GM18519 (cell line): ENCODE measurements around the gene SLC38A3.
"Not testable (repeated sequence)": the region's sequence is repeated elsewhere in the genome, so short reads cannot be mapped to it uniquely, and the experiment has no call there.

Experiments
- ATAC-seq: cut with Tn5 transposase; IDR thresholded peaks from one replicate; pipeline ENCODE4 v1.9.1; 2021; ENCODE audit warnings: mild to moderate bottlenecking, moderate library complexity; ENCODE audit not compliant: unreplicated experiment, low FRiP score

The SLC38A3 gene

GRCh38 chr3:50208677-50209344, 3.7 kb downstream of the SLC38A3 start:
- ATAC-seq, result no peak

- ATAC-seq, result no peak
These were observed 5.1 kb downstream of the SLC38A3 start for GRCh38 chr3:50210176-50210509.

- ATAC-seq, result no peak
These were observed 5.7 kb downstream of the SLC38A3 start for GRCh38 chr3:50210510-50211367.

GRCh38 chr3:50211368-50211717, 6.3 kb downstream of the SLC38A3 start:
- ATAC-seq, result not testable (repeated sequence)

GRCh38 chr3:50211930-50212329, 6.9 kb downstream of the SLC38A3 start:
- ATAC-seq, result no peak

GRCh38 chr3:50212502-50212901, 7.4 kb downstream of the SLC38A3 start:
- ATAC-seq, result no peak

GRCh38 chr3:50212971-50213370, 7.9 kb downstream of the SLC38A3 start:
- no peak for ATAC-seq

- no peak for ATAC-seq
These were observed 8.3 kb downstream of the SLC38A3 start for GRCh38 chr3:50213373-50213772.

- no peak for ATAC-seq
These were observed 9.8 kb downstream of the SLC38A3 start for GRCh38 chr3:50214824-50215223.

- no peak for ATAC-seq
These were observed 10.5 kb downstream of the SLC38A3 start for GRCh38 chr3:50215529-50215928.

GRCh38 chr3:50217681-50218080, 12.6 kb downstream of the SLC38A3 start:
- no peak for ATAC-seq

GRCh38 chr3:50218448-50218847, 13.4 kb downstream of the SLC38A3 start:
- ATAC-seq, result no peak

GRCh38 chr3:50219285-50219684, 14.2 kb downstream of the SLC38A3 start:
- ATAC-seq, result no peak

- ATAC-seq, result no peak
These were observed 15.0 kb downstream of the SLC38A3 start for GRCh38 chr3:50220109-50220508.

GRCh38 chr3:50221051-50221410, 16.0 kb downstream of the SLC38A3 start:
- no peak for ATAC-seq

- no peak for ATAC-seq
These were observed 16.5 kb downstream of the SLC38A3 start for GRCh38 chr3:50221411-50222168.

- ATAC-seq, result no peak
These were observed 17.1 kb downstream of the SLC38A3 start for GRCh38 chr3:50222169-50222528.

GRCh38 chr3:50224639-50225038, 19.6 kb downstream of the SLC38A3 start:
- ATAC-seq, result no peak

- ATAC-seq, result no peak
These were observed 21.9 kb downstream of the SLC38A3 start for GRCh38 chr3:50226888-50227389.

- peak; percentile 62 for ATAC-seq
These were observed 22.5 kb downstream of the SLC38A3 start for GRCh38 chr3:50227390-50228183.
